Retina (tissue), 1 donor: Measurements from ENCODE around the gene TF.

ENCODE experiments used
- DNase-seq: peaks from one replicate; pipeline ENCODE4 v3.0.0-alpha.2; 2016

Gene TF

DNA sequence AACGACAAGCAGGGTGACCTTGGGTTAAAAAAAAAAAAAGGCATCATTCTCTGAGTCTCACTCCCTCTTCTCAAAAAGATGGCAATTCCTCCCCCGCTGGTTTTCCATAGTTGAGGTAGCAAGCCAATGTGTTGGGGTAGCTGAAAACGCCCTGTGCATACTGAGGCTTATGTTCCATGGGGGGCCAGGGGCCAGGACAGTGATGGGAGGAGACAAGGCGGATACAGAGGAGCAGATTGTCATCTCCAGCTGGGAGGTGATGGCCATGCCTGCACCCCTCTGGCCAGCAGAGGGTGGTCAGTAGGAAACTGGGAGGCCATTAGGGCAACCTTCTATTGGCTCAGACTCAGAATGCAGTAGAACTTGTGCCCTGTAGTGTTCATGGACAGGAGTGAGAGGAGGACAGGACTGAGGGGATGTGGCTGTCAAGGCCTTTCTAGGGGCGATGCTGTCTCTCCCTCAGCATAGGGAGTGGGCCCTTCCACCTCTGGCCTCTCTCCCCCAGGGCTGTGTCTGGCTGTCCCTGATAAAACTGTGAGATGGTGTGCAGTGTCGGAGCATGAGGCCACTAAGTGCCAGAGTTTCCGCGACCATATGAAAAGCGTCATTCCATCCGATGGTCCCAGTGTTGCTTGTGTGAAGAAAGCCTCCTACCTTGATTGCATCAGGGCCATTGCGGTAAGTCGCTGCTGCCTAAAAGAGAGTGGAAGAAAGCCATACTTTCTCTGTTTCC, 1.9 kb downstream of the TF start:
- no peak for DNase-seq

GRCh38 chr3:133749427-133750258, 3.5 kb downstream of the TF start:
- DNase-seq: no peak

DNA sequence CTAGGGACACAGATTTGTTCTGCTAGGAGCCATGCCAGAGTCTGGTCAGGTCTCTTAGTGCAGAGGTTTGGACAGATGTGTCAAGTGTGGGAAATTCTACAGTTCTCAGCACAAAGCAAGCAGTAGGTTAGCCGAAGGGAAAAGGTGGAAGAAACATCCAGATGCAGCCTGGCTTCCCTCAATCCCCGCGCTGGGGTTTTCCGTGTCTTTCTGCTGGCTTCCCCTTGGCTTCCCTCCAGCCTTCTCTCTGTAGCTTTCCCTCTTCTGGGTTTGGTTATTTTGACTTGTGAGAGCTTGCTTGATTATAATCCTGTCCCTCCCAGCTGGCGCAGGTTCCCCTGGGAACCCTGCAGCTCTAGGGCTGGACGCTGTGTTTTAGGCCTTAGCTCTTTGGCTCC, 4.1 kb downstream of the TF start:
- DNase-seq: no peak

DNA sequence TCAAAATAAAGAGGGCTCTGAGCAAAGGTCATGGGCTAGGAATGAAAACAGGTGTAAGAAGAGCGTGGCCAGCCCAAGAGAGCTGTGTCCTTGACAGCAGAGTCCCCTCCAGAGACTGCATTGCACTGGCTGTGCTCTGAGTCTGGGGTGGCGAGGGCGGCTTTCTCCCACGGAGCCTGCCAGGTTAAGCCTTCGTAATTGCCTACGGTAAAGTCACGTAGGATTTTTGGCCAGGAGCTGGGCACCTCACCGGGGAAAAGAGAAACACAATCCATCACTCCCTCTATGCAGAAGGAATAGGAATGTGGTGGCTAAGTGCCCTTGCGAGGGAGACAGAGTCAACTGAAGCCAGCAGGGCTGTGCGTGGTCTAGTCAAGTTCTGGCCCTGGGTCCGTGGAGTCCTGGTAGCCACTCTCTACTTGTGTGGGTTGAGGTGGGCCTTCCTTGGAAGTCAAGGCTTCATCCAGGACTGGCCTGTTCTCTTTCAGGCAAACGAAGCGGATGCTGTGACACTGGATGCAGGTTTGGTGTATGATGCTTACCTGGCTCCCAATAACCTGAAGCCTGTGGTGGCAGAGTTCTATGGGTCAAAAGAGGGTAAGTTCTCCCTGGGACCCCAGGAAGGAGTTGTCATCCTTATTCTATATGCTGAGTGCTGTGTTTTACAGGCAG, 7.0 kb downstream of the TF start:
- no peak for DNase-seq

DNA sequence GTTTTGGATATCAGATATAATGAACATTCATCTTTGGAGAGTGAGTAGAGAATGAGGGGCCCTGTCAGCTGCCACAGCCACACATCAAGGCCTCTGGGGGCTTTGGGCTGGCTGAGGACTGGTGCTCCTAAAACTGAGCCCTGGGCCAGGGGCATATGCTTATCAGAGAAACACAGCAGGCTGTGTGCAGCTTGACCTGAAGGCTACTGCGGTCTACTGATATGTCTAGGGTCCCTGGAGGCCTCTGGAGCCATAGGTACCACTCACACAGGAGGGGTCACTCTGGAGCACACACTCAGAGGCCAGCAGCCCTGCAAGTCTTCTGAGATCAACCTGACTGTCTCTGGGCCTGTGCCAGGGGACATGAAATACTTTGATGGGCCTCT, 7.6 kb downstream of the TF start:
- no peak for DNase-seq

DNA sequence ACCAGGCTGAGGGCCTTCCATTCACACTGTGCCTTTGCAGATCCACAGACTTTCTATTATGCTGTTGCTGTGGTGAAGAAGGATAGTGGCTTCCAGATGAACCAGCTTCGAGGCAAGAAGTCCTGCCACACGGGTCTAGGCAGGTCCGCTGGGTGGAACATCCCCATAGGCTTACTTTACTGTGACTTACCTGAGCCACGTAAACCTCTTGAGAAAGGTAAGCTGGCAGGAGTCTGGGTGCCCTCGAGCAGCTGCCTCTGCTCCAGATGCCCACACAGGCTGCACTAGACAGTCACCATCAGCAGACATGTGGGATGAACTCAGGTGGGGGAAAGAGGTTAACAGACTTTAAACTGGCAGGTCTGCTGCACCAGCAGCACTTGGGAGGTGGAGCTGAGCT, 8.3 kb downstream of the TF start:
- DNase-seq: no peak

- no peak for DNase-seq
Measured at GRCh38 chr3:133754973-133755828, 9.0 kb downstream of the TF start.

- no peak for DNase-seq
Measured at GRCh38 chr3:133756716-133757694, 10.8 kb downstream of the TF start.

DNA sequence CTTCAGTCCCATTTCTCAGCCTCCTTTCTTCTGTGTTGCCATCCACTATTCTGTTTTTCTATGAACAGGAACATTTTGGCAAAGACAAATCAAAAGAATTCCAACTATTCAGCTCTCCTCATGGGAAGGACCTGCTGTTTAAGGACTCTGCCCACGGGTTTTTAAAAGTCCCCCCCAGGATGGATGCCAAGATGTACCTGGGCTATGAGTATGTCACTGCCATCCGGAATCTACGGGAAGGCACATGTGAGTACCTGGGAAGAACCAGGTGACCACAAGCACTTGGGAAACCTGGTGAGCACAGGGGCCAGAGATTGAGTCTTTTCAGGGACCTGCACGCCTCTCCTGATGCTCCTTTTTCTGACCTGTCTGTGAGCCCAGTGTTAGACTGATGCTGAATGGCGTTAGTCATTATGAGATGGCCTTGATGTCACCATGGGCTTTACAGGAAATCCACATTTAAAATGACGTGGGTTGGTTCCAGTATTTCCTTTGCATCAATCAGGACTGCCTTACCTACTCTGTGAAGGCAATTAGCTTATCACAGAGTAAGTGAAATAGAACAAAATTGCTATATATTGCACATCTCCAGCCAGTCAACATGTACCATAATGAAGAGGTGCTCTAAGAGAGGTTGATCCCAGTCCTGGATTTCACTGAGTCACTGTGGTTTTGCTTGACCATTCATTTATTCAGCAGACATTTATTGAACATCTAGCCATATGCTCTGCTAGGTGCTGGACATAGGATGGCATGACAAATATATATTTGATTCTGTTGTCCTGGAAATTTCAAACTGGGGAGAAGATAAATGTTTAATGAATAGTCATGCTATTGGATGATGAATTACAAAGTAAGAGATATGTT, 11.7 kb downstream of the TF start:
- no peak for DNase-seq

DNA sequence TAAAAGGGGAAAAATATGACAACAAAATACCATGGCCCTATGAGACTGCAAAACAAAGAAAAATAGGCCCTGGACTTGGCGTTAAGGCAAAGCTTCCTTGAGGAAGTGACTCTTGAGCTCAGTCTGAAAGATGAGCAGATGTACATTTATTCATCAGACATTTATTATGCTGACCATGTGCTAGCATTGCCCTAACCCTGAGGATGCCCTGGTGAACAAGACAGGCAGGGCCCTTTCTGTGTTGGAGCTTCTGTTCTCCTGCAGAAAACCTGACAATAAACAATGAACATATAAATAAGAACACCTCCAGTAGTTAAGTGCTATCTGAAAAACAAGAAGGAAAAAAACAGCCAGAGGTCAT, 12.4 kb downstream of the TF start:
- no peak for DNase-seq

DNA sequence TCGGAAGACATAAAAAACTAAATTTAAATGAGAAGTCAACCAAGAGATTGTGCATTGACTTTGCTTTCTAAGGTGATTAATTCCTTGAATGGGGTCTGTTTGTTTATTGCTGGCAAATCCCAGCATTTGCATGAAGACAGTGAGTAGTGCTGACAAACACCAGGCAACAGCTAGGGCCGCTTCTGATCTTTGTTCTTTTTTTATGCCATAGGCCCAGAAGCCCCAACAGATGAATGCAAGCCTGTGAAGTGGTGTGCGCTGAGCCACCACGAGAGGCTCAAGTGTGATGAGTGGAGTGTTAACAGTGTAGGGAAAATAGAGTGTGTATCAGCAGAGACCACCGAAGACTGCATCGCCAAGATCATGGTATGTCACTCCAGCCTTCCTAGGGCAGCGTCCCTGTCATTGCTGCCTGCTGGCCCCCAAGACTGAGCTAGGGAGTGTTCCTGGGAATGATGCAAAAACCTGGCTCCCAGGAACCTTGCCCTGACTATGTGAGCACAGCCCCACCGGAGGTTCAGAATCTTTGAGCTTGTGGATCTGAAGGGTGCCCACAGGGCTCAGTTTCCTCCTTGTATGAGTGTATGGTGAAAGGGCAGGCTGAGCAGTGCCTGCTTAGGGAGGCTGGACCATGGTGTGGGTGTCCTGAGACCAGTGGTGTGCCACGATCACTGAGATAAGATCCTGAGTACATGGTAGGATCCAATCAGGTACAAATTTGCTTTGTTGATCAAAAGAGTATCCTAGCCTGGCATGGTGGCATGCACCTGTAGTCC, 13.0 kb downstream of the TF start:
- no peak for DNase-seq

DNA sequence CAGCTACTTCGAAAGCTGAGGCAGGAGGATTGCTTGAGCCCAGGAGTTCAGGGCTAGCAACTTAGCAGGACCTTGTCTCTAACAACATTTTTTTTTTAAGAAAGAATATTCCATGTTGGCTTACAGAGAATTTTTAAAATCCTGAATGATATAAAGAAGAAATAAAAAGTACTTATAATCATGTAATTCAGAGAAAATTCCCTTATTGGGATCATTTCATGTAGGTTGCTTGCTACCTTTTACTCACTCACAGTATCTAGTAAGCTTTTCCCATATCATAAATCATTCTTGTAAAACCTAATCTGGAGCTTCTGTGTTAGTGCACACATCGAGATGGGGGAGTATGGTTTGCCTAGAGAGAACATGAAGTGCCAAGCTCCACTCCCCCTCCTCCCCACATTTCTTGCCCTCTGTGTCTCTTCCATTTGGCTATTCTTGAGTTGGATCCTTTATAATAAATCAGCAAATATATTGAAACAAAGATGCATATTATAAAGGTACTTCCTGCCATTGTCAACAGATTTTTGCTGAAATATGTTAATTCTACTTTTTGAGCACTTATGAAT, 13.6 kb downstream of the TF start:
- no peak for DNase-seq

GRCh38 chr3:133760916-133761315, 14.7 kb downstream of the TF start:
- DNase-seq: no peak

GRCh38 chr3:133761605-133762484, 15.7 kb downstream of the TF start:
- DNase-seq: no peak

DNA sequence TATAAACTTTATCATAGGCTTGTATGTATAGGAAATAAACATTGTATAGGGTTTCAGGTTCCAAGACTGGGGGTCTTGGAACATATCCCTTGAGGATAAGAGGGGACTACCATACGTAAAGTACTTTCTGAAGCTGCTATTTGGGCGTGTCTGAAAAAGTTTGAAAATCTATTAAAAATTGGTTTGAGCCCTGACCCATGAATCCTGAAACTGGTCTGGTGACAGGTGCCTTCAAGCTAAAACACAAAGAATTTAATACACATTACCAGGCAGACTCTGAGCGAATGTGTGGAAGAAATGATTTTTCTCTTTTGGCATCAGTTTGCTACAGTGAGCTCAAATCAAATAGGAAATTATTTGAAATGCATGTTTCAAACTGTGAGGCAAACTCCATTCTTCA, 16.3 kb downstream of the TF start:
- no peak for DNase-seq

DNA sequence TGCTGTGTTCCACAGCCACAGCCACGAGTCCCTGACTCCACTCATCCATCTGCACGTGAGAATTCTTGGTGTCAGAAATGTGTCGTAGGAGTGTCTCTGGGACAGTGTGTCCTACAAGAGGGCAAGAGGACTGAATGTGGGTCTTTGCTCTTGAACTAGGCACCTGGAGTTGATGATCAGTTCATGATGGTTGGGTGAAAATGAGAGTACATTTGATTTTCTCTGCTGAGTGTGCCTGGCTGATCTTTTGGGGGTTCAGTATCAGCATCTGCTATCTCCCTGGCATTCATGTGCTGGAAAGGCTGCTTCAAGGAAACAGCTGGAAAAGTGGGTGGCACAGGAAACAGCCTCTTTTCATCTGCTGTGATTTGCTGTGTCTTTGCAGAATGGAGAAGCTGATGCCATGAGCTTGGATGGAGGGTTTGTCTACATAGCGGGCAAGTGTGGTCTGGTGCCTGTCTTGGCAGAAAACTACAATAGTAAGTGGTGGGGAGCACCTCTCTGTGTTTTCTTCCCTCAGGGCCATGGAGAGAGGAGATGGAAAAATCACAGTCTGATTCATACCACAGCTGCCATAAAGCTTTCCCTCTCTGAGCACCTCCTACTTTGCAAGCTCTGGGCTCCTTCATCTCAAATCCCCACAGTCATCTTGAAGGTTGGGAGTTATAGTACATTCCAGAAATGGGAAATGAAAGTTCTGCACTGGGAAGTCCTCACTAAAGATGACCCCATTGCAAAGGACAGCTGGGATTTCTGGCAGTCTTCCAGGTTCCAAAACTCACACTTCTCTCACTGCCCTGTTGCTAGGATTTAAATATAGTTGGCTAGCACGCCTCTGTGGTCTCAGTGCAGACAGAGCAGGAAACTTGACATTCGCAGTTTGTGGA, 17.8 kb downstream of the TF start:
- DNase-seq: no peak

DNA sequence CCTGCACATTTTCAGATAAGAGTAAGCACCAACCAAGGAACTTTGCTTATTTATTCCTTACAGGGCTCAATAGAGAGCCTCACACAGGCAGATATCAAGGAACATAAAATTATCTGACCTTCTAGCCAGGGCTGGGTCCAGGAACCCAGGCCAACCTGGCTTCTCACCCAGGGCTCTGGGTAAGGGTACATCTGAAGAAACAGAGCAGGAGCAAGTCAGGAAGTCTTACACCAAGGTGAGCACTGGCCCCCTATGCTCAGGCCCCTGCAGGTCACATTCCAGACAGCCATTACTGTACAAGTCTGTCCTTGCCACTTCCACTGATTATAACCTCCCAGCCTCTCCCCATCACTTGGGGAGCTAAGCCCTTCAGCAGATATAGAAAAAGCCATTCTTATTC, 19.1 kb downstream of the TF start:
- DNase-seq: no peak
